SK-N-SH (cell line): ENCODE measurements around the gene ADAP2. TPM values are rescaled to one million over a fixed set of nuclear protein-coding genes. Genes with fewer than 3 reads are reported as not detected.

Experiments
- CTCF ChIA-PET: fragments of 300-600, 350-600 bp; formaldehyde crosslinking; extraction: SDS; loops from one replicate; lab custom pipeline; 2021; lab: Yijun Ruan, JAX
- POLR2A ChIA-PET: fragments of 350-600 bp; sonication (Branson Sonifier 250); formaldehyde crosslinking; extraction: SDS; loops from one replicate; lab custom pipeline; 2020; ENCODE audit warnings: antibody characterized with exemption, inconsistent platforms; lab: Yijun Ruan, JAX
- DNase-seq: peaks from one replicate; pipeline ENCODE4 v3.0.0; 2012
- H2AFZ ChIP-seq: fragments of 200-600 bp; sonication (generic); 2 replicates; pipeline ENCODE4 v1.8.1; 2016; ENCODE audit warnings: antibody characterized with exemption, mild to moderate bottlenecking, low read depth
- H3F3A ChIP-seq: fragments of 200-600 bp; sonication (generic); replicated peaks from 2 replicates; pipeline ENCODE3; 2016; ENCODE audit warnings: antibody characterized with exemption, mild to moderate bottlenecking; ENCODE audit not compliant: insufficient read depth
- H3K27ac ChIP-seq, 2 experiments: fragments of 200-500 bp in 1 of 2; fragments of 200-600 bp in 1 of 2; sonication (Bioruptor generic) in 1 of 2; sonication (generic), shearing (Covaris generic) in 1 of 2; 2 replicates each; pipeline versions ENCODE4 v1.5.1 to v1.6.1; 2014 to 2016; ENCODE audit warnings: low read depth in 2 of 2, inconsistent platforms in 1 of 2, low read length in 1 of 2, mild to moderate bottlenecking in 1 of 2, mixed read lengths in 1 of 2
- H3K27me3 ChIP-seq: fragments of 200-600 bp; sonication (generic), shearing (Covaris generic); 2 replicates; pipeline ENCODE4 v1.6.1; 2016; ENCODE audit warnings: mixed run types; ENCODE audit not compliant: insufficient read depth
- H3K36me3 ChIP-seq, 2 experiments: fragments of 200-500 bp in 1 of 2; fragments of 200-600 bp in 1 of 2; sonication (Bioruptor generic) in 1 of 2; sonication (generic) in 1 of 2; replicated peaks in 1 of 2; 2 replicates each; pipeline versions ENCODE3 to v1.5.1; 2014 to 2016; ENCODE audit warnings: low read length in 1 of 2, mild to moderate bottlenecking in 1 of 2; ENCODE audit not compliant: insufficient read depth in 2 of 2, control insufficient read depth in 1 of 2
- H3K4me1 ChIP-seq, 2 experiments: fragments of 200-500 bp in 1 of 2; fragments of 200-600 bp in 1 of 2; sonication (Bioruptor generic) in 1 of 2; sonication (generic), shearing (Covaris generic) in 1 of 2; 2 replicates each; pipeline versions ENCODE4 v1.5.1 to v1.6.1; 2014 to 2016; ENCODE audit warnings: low read depth in 1 of 2, low read length in 1 of 2, mixed run types in 1 of 2; ENCODE audit not compliant: insufficient read depth in 2 of 2, control insufficient read depth in 1 of 2
- H3K4me2 ChIP-seq: fragments of 200-600 bp; sonication (generic), shearing (Covaris generic); 2 replicates; pipeline ENCODE4 v1.6.1; 2017; ENCODE audit warnings: mixed run types
- H3K4me3 ChIP-seq, 2 experiments: fragments of 200-500 bp in 1 of 2; fragments of 200-600 bp in 1 of 2; sonication (Bioruptor generic) in 1 of 2; sonication (generic), shearing (Covaris generic) in 1 of 2; 2 replicates each; pipeline versions ENCODE4 v1.5.1 to v1.8.1; 2014 to 2016; ENCODE audit warnings: low read depth in 2 of 2, inconsistent platforms in 1 of 2, low read length in 1 of 2, mild to moderate bottlenecking in 1 of 2, mixed read lengths in 1 of 2, moderate library complexity in 1 of 2
- H3K79me2 ChIP-seq: fragments of 200-600 bp; sonication (generic); 2 replicates; pipeline ENCODE4 v1.8.1; 2017; ENCODE audit warnings: mild to moderate bottlenecking; ENCODE audit not compliant: insufficient read depth
- H3K9ac ChIP-seq: fragments of 200-600 bp; sonication (generic); 2 replicates; pipeline ENCODE4 v1.6.1; 2017; ENCODE audit warnings: mixed run types
- H3K9me2 ChIP-seq: fragments of 200-600 bp; sonication (generic); 2 replicates; pipeline ENCODE4 v1.6.1; 2017; ENCODE audit warnings: mixed run types
- H3K9me3 ChIP-seq: fragments of 200-600 bp; sonication (generic); 2 replicates; pipeline ENCODE4 v1.6.1; 2017; ENCODE audit warnings: mixed run types, mild to moderate bottlenecking, moderate library complexity
- H4K20me1 ChIP-seq: fragments of 200-600 bp; sonication (generic); 2 replicates; pipeline ENCODE4 v1.6.1; 2017; ENCODE audit warnings: mild to moderate bottlenecking, mixed run types; ENCODE audit not compliant: insufficient read depth
- CHD2 ChIP-seq: fragments of 150-350 bp; IDR thresholded peaks from 2 replicates; pipeline ENCODE4 v1.6.1; 2018; ENCODE audit warnings: low read length; ENCODE audit not compliant: partially characterized antibody
- EP300 ChIP-seq, 2 experiments: IDR thresholded peaks; 2 replicates each; pipeline versions ENCODE4 v1.4.0 to v1.6.1; 2012; ENCODE audit warnings: borderline replicate concordance in 1 of 2, low read depth in 1 of 2, low read length in 1 of 2
- EZH2phosphoT487 ChIP-seq: fragments of 200-600 bp; sonication (generic); IDR thresholded peaks from 2 replicates; pipeline ENCODE4 v1.6.1; 2017; ENCODE audit warnings: low read depth, mixed run types, mild to moderate bottlenecking, antibody characterized with exemption, moderate library complexity, borderline replicate concordance
- FOSL2 ChIP-seq: IDR thresholded peaks from 2 replicates; pipeline ENCODE4 v1.4.0; 2012; ENCODE audit warnings: low read depth, mild to moderate bottlenecking, moderate library complexity, borderline replicate concordance
- FOXJ3 ChIP-seq: sonication (generic); formaldehyde crosslinking; IDR thresholded peaks from 2 replicates; pipeline ENCODE4 v1.5.1; 2020; ENCODE audit warnings: mild to moderate bottlenecking, missing genetic modification reagents
- IRF3 ChIP-seq: fragments of 150-350 bp; IDR thresholded peaks from 2 replicates; pipeline ENCODE4 v1.6.1; 2016; ENCODE audit warnings: mild to moderate bottlenecking, low read depth, low read length
- MEF2A ChIP-seq: IDR thresholded peaks from 2 replicates; pipeline ENCODE4 v1.4.0; 2012; ENCODE audit warnings: low read depth, borderline replicate concordance
- MXI1 ChIP-seq: IDR thresholded peaks from 2 replicates; pipeline ENCODE4 v1.6.1; 2012; ENCODE audit warnings: mild to moderate bottlenecking, low read depth, low read length, improper control_type of control experiment
- NFIC ChIP-seq: IDR thresholded peaks from 2 replicates; pipeline ENCODE4 v1.4.0; 2012; ENCODE audit warnings: borderline replicate concordance
- NRF1 ChIP-seq: IDR thresholded peaks from 2 replicates; pipeline ENCODE4 v1.6.1; 2012; ENCODE audit warnings: low read depth, mild to moderate bottlenecking, low read length
- RCOR1 ChIP-seq: fragments of 150-350 bp; IDR thresholded peaks from 2 replicates; pipeline ENCODE4 v1.6.1; 2017; ENCODE audit warnings: antibody characterized with exemption, low read length
- RXRA ChIP-seq: IDR thresholded peaks from 2 replicates; pipeline ENCODE4 v1.4.0; 2012; ENCODE audit warnings: low read depth, mild to moderate bottlenecking, borderline replicate concordance
- SIN3A ChIP-seq: IDR thresholded peaks from 2 replicates; pipeline ENCODE4 v1.6.1; 2012; ENCODE audit warnings: low read depth, mild to moderate bottlenecking, low read length, moderate library complexity, borderline replicate concordance
- SMC3 ChIP-seq: IDR thresholded peaks from 2 replicates; pipeline ENCODE4 v1.6.1; 2012; ENCODE audit warnings: low read depth, low read length, improper control_type of control experiment
- TAF1 ChIP-seq: IDR thresholded peaks from 2 replicates; pipeline ENCODE4 v1.6.1; 2012; ENCODE audit warnings: low read depth, mild to moderate bottlenecking, low read length, moderate library complexity, borderline replicate concordance
- TCF12 ChIP-seq: IDR thresholded peaks from 2 replicates; pipeline ENCODE4 v1.4.0; 2012
- YY1 ChIP-seq: IDR thresholded peaks from 2 replicates; pipeline ENCODE4 v1.4.0; 2012; ENCODE audit warnings: low read depth, mild to moderate bottlenecking
- WGBS: methylation state at CpG from one replicate; pipeline ENCODE4 v1.1.6; 2017; ENCODE audit warnings: low lambda C conversion rate; 5-methylcytosine and 5-hydroxymethylcytosine counted together
- polyA plus RNA-seq, 3 experiments: library from polyadenylated mRNA; depleted of rRNA; stranded (reverse); fragments of >200 nt; gene quantifications; 2 replicates each; pipeline ENCODE4 v1.2.3, GENCODE V29; 2012
- TF ChIP-seq, protein P1 (sequence below): fragments of 150-350 bp; IDR thresholded peaks from 2 replicates; pipeline ENCODE4 v1.6.1; 2017; ENCODE audit warnings: antibody characterized with exemption, low read length, low read depth, borderline replicate concordance
- TF ChIP-seq, protein P2 (sequence below): IDR thresholded peaks from 2 replicates; pipeline ENCODE4 v1.4.0; 2012; ENCODE audit warnings: low read depth
- TF ChIP-seq, protein P3 (sequence below): IDR thresholded peaks from 2 replicates; pipeline ENCODE4 v1.4.0; 2012; ENCODE audit warnings: low read depth, borderline replicate concordance
- TF ChIP-seq, protein P4 (sequence below): fragments of 200-600 bp; sonication (generic); IDR thresholded peaks from 2 replicates; pipeline ENCODE4 v1.6.1; 2017; ENCODE audit warnings: antibody characterized with exemption, mild to moderate bottlenecking, moderate library complexity

Gene ADAP2
- polyA plus RNA-seq, 1 of the 3 experiments (the other 2 are of a cell fraction): 0.39 TPM

GRCh38 chr17:30897311-30897710, 24.4 kb upstream of the ADAP2 start:
- H3K27ac ChIP-seq: no peak overlapping the region
- H3K9ac ChIP-seq: no peak overlapping the region
- H3K9me2 ChIP-seq: no peaks in the 10 kb centered on the region
- no peaks in the 10 kb centered on the region for H3K9me3 ChIP-seq
- no peak overlapping the region for H2AFZ ChIP-seq
- no peak overlapping the region for H3K4me2 ChIP-seq
- H3K4me3 ChIP-seq: no peak overlapping the region
- TF ChIP-seq YY1: no peak
- TF ChIP-seq EZH2phosphoT487: no peak
- TF ChIP-seq, protein P1, sequence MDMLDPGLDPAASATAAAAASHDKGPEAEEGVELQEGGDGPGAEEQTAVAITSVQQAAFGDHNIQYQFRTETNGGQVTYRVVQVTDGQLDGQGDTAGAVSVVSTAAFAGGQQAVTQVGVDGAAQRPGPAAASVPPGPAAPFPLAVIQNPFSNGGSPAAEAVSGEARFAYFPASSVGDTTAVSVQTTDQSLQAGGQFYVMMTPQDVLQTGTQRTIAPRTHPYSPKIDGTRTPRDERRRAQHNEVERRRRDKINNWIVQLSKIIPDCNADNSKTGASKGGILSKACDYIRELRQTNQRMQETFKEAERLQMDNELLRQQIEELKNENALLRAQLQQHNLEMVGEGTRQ: no peak
- TF ChIP-seq, protein P2, sequence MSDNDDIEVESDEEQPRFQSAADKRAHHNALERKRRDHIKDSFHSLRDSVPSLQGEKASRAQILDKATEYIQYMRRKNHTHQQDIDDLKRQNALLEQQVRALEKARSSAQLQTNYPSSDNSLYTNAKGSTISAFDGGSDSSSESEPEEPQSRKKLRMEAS: no peak
- TF ChIP-seq RCOR1: no peak
- TF ChIP-seq CHD2: no peak
- TF ChIP-seq NRF1: no peak
- TF ChIP-seq EP300 (IDR thresholded peaks at IDR 0.05; ENCODE audit: borderline replicate concordance in 1 of 2, low read depth in 1 of 2, low read length in 1 of 2): no peak
- no peak for TF ChIP-seq RXRA
- TF ChIP-seq FOSL2: no peak
- no peak for TF ChIP-seq NFIC
- no peak for TF ChIP-seq FOXJ3 (CRISPR knock-in tag)
- no peak for TF ChIP-seq SIN3A
- TF ChIP-seq MXI1: no peak
- TF ChIP-seq IRF3: no peak
- no peak for TF ChIP-seq TAF1
- no peak for TF ChIP-seq SMC3
- no peak for DNase-seq
- peaks cover 16% of the 10 kb centered on the region for H3F3A ChIP-seq
- H3K36me3 ChIP-seq: peaks cover 33 to 48% of the 10 kb centered on the region in 2 experiments
- H3K4me1 ChIP-seq: no peaks in the 10 kb centered on the region
- CTCF ChIA-PET: no interaction called here
- H3K79me2 ChIP-seq: peaks cover 28% of the 10 kb centered on the region
- no peaks in the 10 kb centered on the region for H4K20me1 ChIP-seq
- POLR2A ChIA-PET: no interaction called here
- H3K27me3 ChIP-seq: no peaks in the 10 kb centered on the region
- WGBS: 95% methylated on average over 5 of the region's 5 CpGs

DNA sequence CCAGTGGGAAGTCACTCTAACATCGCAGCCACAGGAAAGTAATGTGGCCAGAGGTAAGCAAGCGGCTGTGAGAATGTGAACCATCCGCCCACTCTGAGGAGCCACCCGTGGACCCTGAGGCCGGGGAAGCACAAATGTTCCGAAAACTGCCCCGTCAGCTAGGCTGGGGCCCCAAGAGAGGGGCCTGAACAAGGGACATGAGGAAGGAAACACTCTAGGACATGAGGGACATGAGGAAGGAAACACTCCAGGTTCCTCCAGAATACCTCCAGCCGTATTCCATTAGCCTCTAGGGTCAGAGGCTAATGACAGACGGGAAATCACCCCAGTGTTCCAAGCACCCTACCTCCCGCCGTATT, 16.0 kb upstream of the ADAP2 start:
- no peaks in the 10 kb centered on the region for H3K9me2 ChIP-seq
- 3% methylated on average over 10 of the region's 11 CpGs for WGBS
- H3K79me2 ChIP-seq: peaks cover 58% of the 10 kb centered on the region
- peaks cover 20 to 29% of the 10 kb centered on the region in 2 experiments for H3K36me3 ChIP-seq
- peak overlapping the region; percentile 79 to 100 for H3K4me3 ChIP-seq
- H3F3A ChIP-seq: peaks cover 7% of the 10 kb centered on the region
- CTCF ChIA-PET: interaction anchor here (0.7 kb wide), 2 partner anchors 361 to 472 kb away, joined by 3 read pairs; no protein-coding TSS in a partner anchor
- peak overlapping the region; percentile 92 for H3K9ac ChIP-seq
- no peaks in the 10 kb centered on the region for H4K20me1 ChIP-seq
- H3K4me2 ChIP-seq: peak overlapping the region; percentile 98
- H3K27ac ChIP-seq: peak overlapping the region; percentile 8 to 70; a peak in 2 of 4 replicates
- POLR2A ChIA-PET: no interaction called here
- H3K9me3 ChIP-seq: no peaks in the 10 kb centered on the region
- peak overlapping the region; percentile 96 for H2AFZ ChIP-seq
- DNase-seq: peak; percentile 43
- peaks cover 0 to 7% of the 10 kb centered on the region in 2 experiments; a peak in 2 of 4 replicates for H3K4me1 ChIP-seq
- H3K27me3 ChIP-seq: no peaks in the 10 kb centered on the region
- TF ChIP-seq FOSL2 (no peak), EZH2phosphoT487 (no peak), TAF1 (no peak), TCF12 (no peak), MEF2A (no peak)
- TF ChIP-seq, protein P3, sequence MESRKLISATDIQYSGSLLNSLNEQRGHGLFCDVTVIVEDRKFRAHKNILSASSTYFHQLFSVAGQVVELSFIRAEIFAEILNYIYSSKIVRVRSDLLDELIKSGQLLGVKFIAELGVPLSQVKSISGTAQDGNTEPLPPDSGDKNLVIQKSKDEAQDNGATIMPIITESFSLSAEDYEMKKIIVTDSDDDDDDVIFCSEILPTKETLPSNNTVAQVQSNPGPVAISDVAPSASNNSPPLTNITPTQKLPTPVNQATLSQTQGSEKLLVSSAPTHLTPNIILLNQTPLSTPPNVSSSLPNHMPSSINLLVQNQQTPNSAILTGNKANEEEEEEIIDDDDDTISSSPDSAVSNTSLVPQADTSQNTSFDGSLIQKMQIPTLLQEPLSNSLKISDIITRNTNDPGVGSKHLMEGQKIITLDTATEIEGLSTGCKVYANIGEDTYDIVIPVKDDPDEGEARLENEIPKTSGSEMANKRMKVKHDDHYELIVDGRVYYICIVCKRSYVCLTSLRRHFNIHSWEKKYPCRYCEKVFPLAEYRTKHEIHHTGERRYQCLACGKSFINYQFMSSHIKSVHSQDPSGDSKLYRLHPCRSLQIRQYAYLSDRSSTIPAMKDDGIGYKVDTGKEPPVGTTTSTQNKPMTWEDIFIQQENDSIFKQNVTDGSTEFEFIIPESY: no peak
- TF ChIP-seq, protein P4, sequence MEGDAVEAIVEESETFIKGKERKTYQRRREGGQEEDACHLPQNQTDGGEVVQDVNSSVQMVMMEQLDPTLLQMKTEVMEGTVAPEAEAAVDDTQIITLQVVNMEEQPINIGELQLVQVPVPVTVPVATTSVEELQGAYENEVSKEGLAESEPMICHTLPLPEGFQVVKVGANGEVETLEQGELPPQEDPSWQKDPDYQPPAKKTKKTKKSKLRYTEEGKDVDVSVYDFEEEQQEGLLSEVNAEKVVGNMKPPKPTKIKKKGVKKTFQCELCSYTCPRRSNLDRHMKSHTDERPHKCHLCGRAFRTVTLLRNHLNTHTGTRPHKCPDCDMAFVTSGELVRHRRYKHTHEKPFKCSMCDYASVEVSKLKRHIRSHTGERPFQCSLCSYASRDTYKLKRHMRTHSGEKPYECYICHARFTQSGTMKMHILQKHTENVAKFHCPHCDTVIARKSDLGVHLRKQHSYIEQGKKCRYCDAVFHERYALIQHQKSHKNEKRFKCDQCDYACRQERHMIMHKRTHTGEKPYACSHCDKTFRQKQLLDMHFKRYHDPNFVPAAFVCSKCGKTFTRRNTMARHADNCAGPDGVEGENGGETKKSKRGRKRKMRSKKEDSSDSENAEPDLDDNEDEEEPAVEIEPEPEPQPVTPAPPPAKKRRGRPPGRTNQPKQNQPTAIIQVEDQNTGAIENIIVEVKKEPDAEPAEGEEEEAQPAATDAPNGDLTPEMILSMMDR: no peak
- TF ChIP-seq, protein P2: no peak
